Endothelial cell of umbilical vein (primary cell): ENCODE data around the gene CDC42BPB. TPM values are rescaled to one million over a fixed set of nuclear protein-coding genes. Genes with fewer than 3 reads are reported as not detected.
A peak's percentile ranks its signal among the peaks of the same experiment; 100 is the strongest.

ENCODE experiments used
- BruUV-seq: library from RNA; stranded (reverse); fragments of 400-500 nt; replicated peaks from 2 replicates; lab custom pipeline; 2021; lab: Mats Ljungman, UMichigan
- CTCF ChIA-PET: fragments of 300-600, 350-600 bp; sonication (Branson Sonifier 250); formaldehyde crosslinking; loops from one replicate; lab custom pipeline; 2021; ENCODE audit warnings: antibody characterized with exemption, inconsistent platforms; lab: Charles Lee
- POLR2A ChIA-PET: fragments of 300-600, 350-600 bp; sonication (Branson Sonifier 250); formaldehyde crosslinking; loops from one replicate; lab custom pipeline; 2021; ENCODE audit warnings: antibody characterized with exemption, inconsistent platforms; lab: Charles Lee
- DNase-seq: peaks from one replicate; pipeline ENCODE4 v3.0.0-alpha.2; 2011; ENCODE audit warnings: low read depth, low spot score
- FAIRE-seq: peaks from 2 replicates; lab custom pipeline; 2011; peaks lifted over from hg19 to GRCh38; lab: Jason Lieb, UNC
- H2AFZ ChIP-seq: 2 replicates; pipeline ENCODE4 v1.6.0; 2012; ENCODE audit warnings: low read depth, low read length, control low read depth, inconsistent platforms
- H3K27ac ChIP-seq: 2 replicates; pipeline ENCODE4 v1.5.1; 2011; ENCODE audit warnings: low read depth, mild to moderate bottlenecking, control low read depth, low read length, moderate library complexity; ENCODE audit not compliant: insufficient read depth
- H3K27me3 ChIP-seq, 2 experiments: 2 replicates each; pipeline versions ENCODE4 v1.6.0 to v1.6.1; 2011; ENCODE audit warnings: low read length in 2 of 2, mixed read lengths in 1 of 2; ENCODE audit not compliant: control insufficient read depth in 2 of 2, insufficient read depth in 2 of 2
- H3K36me3 ChIP-seq, 2 experiments: 2 replicates in 1 of 2; 3 replicates in 1 of 2; pipeline ENCODE4 v1.5.1; 2011; ENCODE audit warnings: low read length in 2 of 2, mild to moderate bottlenecking in 1 of 2, moderate library complexity in 1 of 2; ENCODE audit not compliant: control insufficient read depth in 2 of 2, insufficient read depth in 2 of 2; ENCODE audit errors: extremely low read depth in 1 of 2
- H3K4me1 ChIP-seq: 3 replicates; pipeline ENCODE4 v1.5.1; 2011; ENCODE audit warnings: mild to moderate bottlenecking, low read length; ENCODE audit not compliant: control insufficient read depth, insufficient read depth; ENCODE audit errors: extremely low read depth
- H3K4me2 ChIP-seq: 2 replicates; pipeline ENCODE4 v1.6.1; 2011; ENCODE audit warnings: low read length, control low read depth, mixed read lengths; ENCODE audit not compliant: insufficient read depth
- H3K4me3 ChIP-seq, 3 experiments: fragments of 200-600 bp in 1 of 3; sonication (generic), shearing (Covaris generic) in 1 of 3; replicated peaks in 1 of 3; 2 replicates each; pipeline ENCODE4 v1.5.1; 2011 to 2016; ENCODE audit warnings: control low read depth in 3 of 3, low read length in 3 of 3, mild to moderate bottlenecking in 2 of 3, inconsistent platforms in 1 of 3, low read depth in 1 of 3, moderate library complexity in 1 of 3; ENCODE audit not compliant: insufficient read depth in 1 of 3
- H3K79me2 ChIP-seq: 2 replicates; pipeline ENCODE4 v1.6.0; 2012; ENCODE audit warnings: low read length, inconsistent platforms; ENCODE audit not compliant: control insufficient read depth, insufficient read depth
- H3K9ac ChIP-seq: replicated peaks from 2 replicates; pipeline ENCODE3; 2011; ENCODE audit warnings: low read length, control low read depth; ENCODE audit not compliant: insufficient read depth; ENCODE audit errors: extremely low read depth
- H3K9me1 ChIP-seq: replicated peaks from 3 replicates; pipeline ENCODE4 v1.6.0; 2011; ENCODE audit warnings: mild to moderate bottlenecking, low read length; ENCODE audit not compliant: control insufficient read depth, insufficient read depth; ENCODE audit errors: extremely low read depth
- H3K9me3 ChIP-seq: replicated peaks from 2 replicates; pipeline ENCODE4 v1.5.1; 2012; ENCODE audit warnings: low read length, inconsistent platforms; ENCODE audit not compliant: control insufficient read depth, insufficient read depth
- H4K20me1 ChIP-seq: replicated peaks from 2 replicates; pipeline ENCODE3; 2011; ENCODE audit warnings: mild to moderate bottlenecking, low read length; ENCODE audit not compliant: control insufficient read depth, insufficient read depth; ENCODE audit errors: extremely low read depth
- EZH2 ChIP-seq: IDR thresholded peaks from 2 replicates; pipeline ENCODE4 v1.6.1; 2012; ENCODE audit warnings: borderline replicate concordance, low read depth, mild to moderate bottlenecking, moderate library complexity, low read length, inconsistent platforms; ENCODE audit not compliant: severe bottlenecking
- FOS ChIP-seq: IDR thresholded peaks from 2 replicates; pipeline ENCODE4 v1.6.1; 2011; ENCODE audit warnings: mild to moderate bottlenecking, low read length, moderate library complexity, borderline replicate concordance; ENCODE audit not compliant: insufficient read depth
- GATA2 ChIP-seq: IDR thresholded peaks from 2 replicates; pipeline ENCODE4 v1.7.0; 2011; ENCODE audit warnings: low read depth, mild to moderate bottlenecking, moderate library complexity, mixed read lengths, low read length; ENCODE audit not compliant: insufficient read length, insufficient read depth
- POLR2A ChIP-seq: IDR thresholded peaks from 2 replicates; pipeline ENCODE4 v1.6.1; 2012; ENCODE audit warnings: low read depth, mild to moderate bottlenecking, control low read depth, low read length
- POLR2AphosphoS5 ChIP-seq: IDR thresholded peaks from 2 replicates; pipeline ENCODE4 v1.6.1; 2012; ENCODE audit warnings: low read depth, mild to moderate bottlenecking, control low read depth, low read length, moderate library complexity; ENCODE audit not compliant: insufficient read depth
- dilution Hi-C: fragments of 300-500 bp; cut with MboI; formaldehyde crosslinking; loops from one replicate; pipeline ENCODE4 v1.15.0; 2019; ENCODE audit warnings: low sequenced_read_pairs; ENCODE audit not compliant: extremely low pct_ligation_motif_present
- intact Hi-C: fragments of 100-400 bp; cut with micrococcal nuclease; formaldehyde crosslinking; loops from one replicate; pipeline ENCODE4 v1.10.0; 2022
- polyA plus RNA-seq, 4 experiments: library from polyadenylated mRNA; depleted of rRNA in 3 of 4; stranded (reverse) in 3 of 4; unstranded in 1 of 4; fragments of >200 nt; gene quantifications; 2 replicates each; pipeline versions ENCODE4 v1.2.1 to v1.2.3, GENCODE V29; 2011 to 2012; ENCODE audit warnings: missing spikeins in 1 of 4
- total RNA-seq: library from RNA; stranded (reverse); gene quantifications from 2 replicates; pipeline ENCODE4 v1.2.3, GENCODE V29; 2021

CDC42BPB gene
- total and polyA plus RNA-seq, 2 donors (not counting 3 experiments of a cell fraction or from before 2014, with no cell fraction given), result 82.6 to 131 TPM

DNA sequence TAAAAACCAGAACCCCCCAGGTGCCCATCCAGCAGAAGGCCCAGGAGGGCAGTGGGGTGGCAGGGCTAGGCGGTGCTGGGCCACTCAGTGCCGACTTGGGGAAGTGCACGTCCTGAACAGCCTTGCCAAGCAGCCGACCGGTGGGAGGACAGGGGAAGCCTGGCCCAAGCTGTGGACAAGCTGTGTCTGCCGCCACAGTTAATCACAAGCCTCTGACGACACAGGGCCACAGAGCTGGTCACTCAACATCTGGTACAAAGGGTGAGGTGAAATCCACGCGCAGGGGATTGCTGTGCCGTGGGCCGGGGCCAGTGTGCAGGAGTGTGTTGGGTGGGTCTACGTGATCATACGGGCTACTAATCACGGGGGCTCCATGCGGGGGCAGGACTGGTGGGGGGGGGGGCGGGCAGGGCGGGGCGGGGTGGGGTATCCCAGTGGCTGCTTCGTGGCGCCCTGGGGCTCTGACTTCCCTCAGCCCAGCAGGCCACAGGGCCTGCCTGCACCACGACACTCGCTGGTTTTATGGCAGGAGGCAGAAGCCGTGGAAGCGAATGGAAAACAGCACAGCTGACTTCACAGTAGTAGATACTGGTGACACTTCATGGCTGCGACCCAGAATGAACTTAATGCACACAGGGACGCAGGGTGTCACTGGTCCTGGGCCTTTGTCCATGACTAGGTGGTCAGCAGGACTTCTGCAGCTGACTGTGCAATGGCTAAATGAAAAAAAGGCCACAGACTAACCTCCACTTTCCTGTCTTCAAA, 124.7 kb downstream of the CDC42BPB start:
- DNase-seq, result no peak
- dilution Hi-C loops (no loop called here), intact Hi-C loops (no loop called here)
- Histone ChIP-seq H3K36me3 (peaks cover 3 to 18% of the 10 kb centered on the region in 2 experiments), H3K79me2 (no peaks in the 10 kb centered on the region), H3K4me2 (no peak overlapping the region), H2AFZ (no peak overlapping the region), H3K4me1 (peaks cover 13% of the 10 kb centered on the region), H3K9me1 (no peaks in the 10 kb centered on the region), H3K9me3 (no peaks in the 10 kb centered on the region), H3K4me3 (no peak overlapping the region), H3K9ac (no peak overlapping the region), H3K27me3 (peaks cover 17 to 31% of the 10 kb centered on the region in 2 experiments), H4K20me1 (no peaks in the 10 kb centered on the region), H3K27ac (no peak overlapping the region)
- no peak for TF ChIP-seq EZH2
- TF ChIP-seq GATA2, result no peak
- no peak for TF ChIP-seq POLR2A
- ChIA-PET POLR2A (interaction anchor here (0.5 kb wide), 1 partner anchor 502 kb away, joined by 6 read pairs; no protein-coding TSS in a partner anchor), CTCF (interaction anchor here (1.5 to 3.1 kb wide), 2 partner anchors 238 kb away, joined by 3 to 29 read pairs; no protein-coding TSS in a partner anchor)
- no TSS peak for BruUV-seq
- FAIRE-seq, result no peak

DNA sequence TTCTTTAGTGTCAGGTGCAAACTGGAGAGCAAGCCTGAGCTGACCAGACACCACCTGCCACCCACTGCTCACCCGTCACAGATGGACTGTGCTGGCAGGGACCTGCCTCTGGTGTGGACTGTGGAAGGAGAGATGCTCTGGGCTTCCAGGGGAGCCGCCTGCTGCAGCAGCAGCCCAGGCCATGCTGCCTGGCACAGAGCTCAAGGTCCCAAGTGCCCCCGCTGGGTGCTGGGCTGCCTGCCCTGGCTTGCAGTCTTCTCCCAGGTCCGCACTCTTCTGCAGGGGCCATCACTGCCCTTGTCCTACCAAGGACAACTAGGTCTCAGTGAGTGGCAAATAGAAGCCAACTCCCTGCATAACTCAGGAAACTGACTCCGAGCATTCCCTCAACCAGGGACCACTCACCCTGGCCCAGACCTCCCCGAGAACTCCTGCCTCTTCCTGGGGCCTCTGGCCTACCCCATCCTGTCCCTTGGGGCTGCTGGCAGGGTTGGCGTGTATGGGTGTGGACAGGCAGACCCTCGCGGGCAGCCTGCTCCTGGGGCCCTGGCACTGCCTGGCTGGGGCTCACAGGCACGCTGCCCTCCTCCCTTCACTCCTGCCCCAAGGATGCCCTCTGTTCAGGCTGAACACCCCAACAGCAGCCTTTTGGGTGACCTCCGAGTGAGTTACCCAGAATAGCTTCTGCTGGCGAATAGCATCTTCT, 125.6 kb downstream of the CDC42BPB start:
- peaks cover 3 to 11% of the 10 kb centered on the region in 2 experiments for H3K36me3 ChIP-seq
- H3K4me1 ChIP-seq, result peaks cover 13% of the 10 kb centered on the region
- BruUV-seq, result no TSS peak
- DNase-seq (no peak), FAIRE-seq (no peak)
- H3K9ac ChIP-seq, result no peak overlapping the region
- H3K9me3 ChIP-seq, result no peaks in the 10 kb centered on the region
- POLR2A ChIA-PET, result interaction anchor here (0.5 kb wide), 1 partner anchor 501 kb away, joined by 6 read pairs; no protein-coding TSS in a partner anchor
- H3K4me2 ChIP-seq, result no peak overlapping the region
- no peak overlapping the region for H3K27ac ChIP-seq
- no peak overlapping the region for H3K4me3 ChIP-seq
- no peaks in the 10 kb centered on the region for H4K20me1 ChIP-seq
- H3K27me3 ChIP-seq, result peaks cover 19 to 32% of the 10 kb centered on the region in 2 experiments
- TF ChIP-seq FOS (no peak), POLR2AphosphoS5 (peak; percentile 20)
- no peak overlapping the region for H2AFZ ChIP-seq
- H3K79me2 ChIP-seq, result no peaks in the 10 kb centered on the region
- dilution Hi-C loops (no loop called here), intact Hi-C loops (no loop called here)
- CTCF ChIA-PET, result interaction anchor here (3.1 kb wide), 1 partner anchor 237 kb away, joined by 29 read pairs; no protein-coding TSS in a partner anchor
- H3K9me1 ChIP-seq, result no peaks in the 10 kb centered on the region
